RWPE1 (cell line): ENCODE measurements around the gene ITPKB.

Source experiments
- CTCF ChIA-PET: fragments of 350-600 bp; sonication (Branson Sonifier 250); formaldehyde crosslinking; extraction: SDS; loops from one replicate; lab custom pipeline; 2021; lab: Yijun Ruan, JAX
- POLR2A ChIA-PET: fragments of 400-600 bp; formaldehyde crosslinking; extraction: SDS; loops from one replicate; lab custom pipeline; 2020; ENCODE audit warnings: antibody characterized with exemption; ENCODE audit not compliant: low non-redundant PET; lab: Yijun Ruan, JAX
- DNase-seq: peaks from one replicate; pipeline ENCODE4 v3.0.0; 2012; ENCODE audit warnings: low spot score
- H3K27ac ChIP-seq: fragments of 450-650 bp; 2 replicates; pipeline ENCODE4 v1.5.1; 2017
- CTCF ChIP-seq: fragments of 450-650 bp; conservative IDR thresholded peaks from 2 replicates; pipeline ENCODE4 v1.5.1; 2017; ENCODE audit warnings: low read depth, mild to moderate bottlenecking

ITPKB gene

GRCh38 chr1:226654668-226655055, 84.4 kb downstream of the ITPKB start:
- H3K27ac ChIP-seq, result no peak overlapping the region
- no peak for TF ChIP-seq CTCF
- DNase-seq, result no peak
- ChIA-PET POLR2A (no interaction called here), CTCF (interaction anchor here (0.6 kb wide), 1 partner anchor 161 kb away, joined by 5 read pairs; no protein-coding TSS in a partner anchor)

GRCh38 chr1:226654046-226654667, 84.9 kb downstream of the ITPKB start:
- no peak overlapping the region for H3K27ac ChIP-seq
- no peak for TF ChIP-seq CTCF
- ChIA-PET POLR2A (interaction anchor here (0.6 kb wide), 1 partner anchor 85 kb away, joined by 4 read pairs; no protein-coding TSS in a partner anchor), CTCF (interaction anchor here (0.6 to 0.7 kb wide), 2 partner anchors 162 to 670 kb away, joined by 3 to 5 read pairs; no protein-coding TSS in a partner anchor)
- no peak for DNase-seq

- POLR2A ChIA-PET, result no interaction called here
- no peak for DNase-seq
- H3K27ac ChIP-seq, result no peak overlapping the region
- CTCF ChIA-PET, result interaction anchor here (0.6 to 0.7 kb wide), 2 partner anchors 32 to 671 kb away, joined by 3 read pairs; no protein-coding TSS in a partner anchor
- TF ChIP-seq CTCF, result no peak
Observed at GRCh38 chr1:226653311-226653921, 85.7 kb downstream of the ITPKB start.

GRCh38 chr1:226652613-226653012, 86.5 kb downstream of the ITPKB start:
- no peak for DNase-seq
- POLR2A ChIA-PET, result no interaction called here
- H3K27ac ChIP-seq, result no peak overlapping the region
- TF ChIP-seq CTCF, result no peak
- CTCF ChIA-PET, result interaction anchor here (0.5 to 0.9 kb wide), 5 partner anchors 18 to 176 kb away, joined by 3 to 4 read pairs (median 3); no protein-coding TSS in a partner anchor

GRCh38 chr1:226651732-226652105, 87.4 kb downstream of the ITPKB start:
- ChIA-PET CTCF (interaction anchor here (0.6 to 1.1 kb wide), 3 partner anchors 11 to 17 kb away, joined by 3 to 8 read pairs (median 4); no protein-coding TSS in a partner anchor), POLR2A (no interaction called here)
- no peak overlapping the region for H3K27ac ChIP-seq
- no peak for DNase-seq
- TF ChIP-seq CTCF, result no peak

GRCh38 chr1:226651041-226651731, 87.9 kb downstream of the ITPKB start:
- no peak overlapping the region for H3K27ac ChIP-seq
- no peak for TF ChIP-seq CTCF
- CTCF ChIA-PET, result interaction anchor here (1.1 to 1.2 kb wide), 2 partner anchors 11 to 177 kb away, joined by 4 to 8 read pairs; no protein-coding TSS in a partner anchor

More at GRCh38 chr1:226651041-226651731, 87.9 kb downstream of the ITPKB start:
- POLR2A ChIA-PET, result no interaction called here
- no peak for DNase-seq
